Measurements from ENCODE around the gene SCARB2.

The SCARB2 gene

DNA sequence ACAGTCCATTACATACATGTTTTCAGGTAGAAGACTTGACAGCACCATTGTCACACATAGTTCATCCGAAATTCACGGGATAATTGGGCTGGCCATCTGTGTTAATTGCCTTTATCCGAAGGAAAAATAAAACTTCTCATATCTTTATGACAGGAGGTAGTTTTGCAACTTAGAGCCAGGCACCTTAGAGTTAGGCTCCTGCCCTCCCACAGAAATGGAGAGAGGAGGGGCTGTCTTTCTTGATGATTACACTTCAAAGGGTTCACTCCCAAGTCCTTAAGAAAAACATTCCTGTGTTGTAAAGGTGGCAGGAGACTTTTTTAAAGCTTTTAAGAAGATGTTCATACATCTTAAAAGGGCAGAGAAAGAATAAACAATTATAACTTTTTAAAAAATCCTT, 10.5 kb upstream of the SCARB2 start:
- no peak for DNase-seq

DNA sequence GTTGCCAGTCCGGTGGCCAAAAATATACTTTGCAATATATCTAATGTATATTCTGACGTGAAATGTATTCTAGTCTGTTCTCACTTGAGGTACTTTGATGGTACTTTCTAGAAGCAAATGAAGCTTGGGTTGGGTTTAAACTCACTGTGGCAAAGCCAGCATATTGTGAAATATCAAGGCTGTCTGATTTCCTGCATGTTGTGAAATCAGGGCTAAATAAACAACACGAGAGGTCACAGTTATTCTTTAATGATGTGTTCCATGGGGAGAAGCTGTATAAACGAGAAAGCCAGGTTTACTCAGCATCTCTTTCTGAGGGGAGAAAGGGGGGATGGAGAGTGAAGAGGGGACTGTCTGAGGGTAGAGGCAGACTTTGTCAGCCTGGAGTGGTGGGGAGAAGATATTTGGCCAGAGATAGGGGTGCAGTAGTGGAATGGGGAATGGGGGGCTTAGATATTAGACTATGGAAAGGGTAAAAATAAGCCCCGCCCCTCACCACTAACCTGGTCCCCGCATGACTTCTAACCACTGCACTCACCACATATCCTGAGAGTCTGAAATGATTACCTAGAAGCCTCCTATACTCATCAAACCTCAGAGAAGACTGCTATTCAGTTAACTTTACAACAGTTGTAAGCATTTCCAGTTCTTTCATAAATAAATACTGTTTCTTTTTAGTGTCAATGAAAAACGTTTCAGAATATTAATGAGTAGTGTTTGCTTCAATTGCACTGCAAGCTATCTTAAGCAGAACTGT, 5.9 kb upstream of the SCARB2 start:
- peak; percentile 78 for DNase-seq

DNA sequence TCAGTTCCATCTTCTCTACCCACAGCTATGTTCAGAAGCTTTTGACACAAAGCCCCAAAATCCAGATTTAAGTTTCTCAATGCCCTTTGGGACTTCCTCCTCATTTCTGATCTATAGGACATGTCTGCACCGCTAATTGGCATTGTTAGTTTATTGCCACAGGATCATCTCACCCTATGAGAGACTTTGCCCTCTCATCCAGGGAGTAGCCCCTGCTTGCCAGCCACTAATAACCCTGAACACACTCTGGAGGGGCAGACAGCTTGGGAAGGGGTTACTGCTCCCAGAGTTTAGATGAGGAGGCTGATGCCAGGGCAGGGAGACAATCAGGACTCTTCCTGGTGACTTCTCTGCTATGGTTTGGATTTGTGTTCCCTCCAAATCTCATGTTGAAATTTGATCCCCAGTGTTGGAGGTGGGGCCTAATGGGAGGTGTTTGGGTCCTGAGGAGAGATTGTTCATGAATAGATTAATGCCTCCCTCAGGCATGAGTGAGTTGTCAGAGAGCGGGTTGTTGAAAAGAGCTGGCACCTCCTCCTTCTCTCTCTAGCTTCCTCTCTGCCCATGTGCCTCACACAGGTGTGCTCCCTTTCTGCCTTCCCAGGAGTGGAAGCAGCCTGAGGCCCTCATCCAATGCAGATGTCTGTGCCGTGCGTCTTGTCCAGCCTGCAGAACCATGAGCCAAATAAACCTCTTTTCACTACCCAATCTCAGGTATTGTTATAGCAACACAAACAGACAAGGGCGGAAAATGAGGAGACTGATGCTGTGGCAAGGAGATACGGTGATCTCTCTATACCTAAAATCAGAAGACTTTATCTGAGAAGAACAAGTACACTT, 3.6 kb upstream of the SCARB2 start:
- DNase-seq, result no peak

GRCh38 chr4:76216524-76216923, 2.9 kb upstream of the SCARB2 start:
- no peak for DNase-seq

DNA sequence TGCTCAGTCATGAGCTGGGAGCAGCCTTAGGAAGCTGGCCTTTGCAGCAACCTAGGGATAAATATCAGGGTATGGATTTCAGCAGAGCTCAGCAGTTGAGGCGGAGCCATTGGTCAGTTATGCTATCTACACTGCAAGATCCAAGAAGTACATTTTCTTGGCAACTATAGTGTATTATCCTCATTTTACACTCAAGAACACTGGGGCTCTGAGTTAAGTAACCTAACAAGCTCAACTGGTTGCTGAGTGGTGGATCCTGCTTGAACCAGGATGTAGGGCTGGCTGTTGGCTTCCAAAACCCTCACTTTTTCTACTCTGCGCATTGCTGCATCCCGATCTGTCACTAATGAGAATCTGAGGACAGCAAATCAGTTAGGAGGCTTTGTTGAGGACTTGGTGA, 1.5 kb upstream of the SCARB2 start:
- no peak for DNase-seq

DNA sequence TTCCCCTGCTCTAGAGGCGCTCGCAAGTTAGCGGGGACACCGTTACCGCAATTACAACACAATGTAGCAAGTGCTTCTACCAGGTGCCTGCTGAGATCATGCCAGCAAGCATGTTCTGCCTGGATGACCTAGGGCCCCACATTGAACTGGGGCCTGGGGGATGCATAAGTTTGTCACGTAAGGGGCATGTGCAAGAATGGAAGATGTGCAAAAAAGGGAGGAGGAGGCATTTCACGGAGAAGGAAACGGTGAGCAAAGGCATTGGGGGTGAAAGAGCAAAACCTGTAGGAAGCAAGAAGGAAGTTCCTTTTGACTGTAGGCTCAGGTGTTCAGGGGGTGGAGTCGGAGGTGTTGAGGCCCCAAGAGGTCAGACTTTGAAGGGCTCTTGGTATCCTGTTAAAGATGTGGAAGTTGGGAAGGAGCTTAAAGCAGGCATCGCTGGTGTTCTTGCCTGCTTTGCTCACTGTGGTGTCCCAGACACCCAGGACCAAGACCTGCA, 602 bp upstream of the SCARB2 start:
- no peak for DNase-seq

GRCh38 chr4:76212851-76213414, 691 bp downstream of the SCARB2 start:
- peak; percentile 37 for DNase-seq

DNA sequence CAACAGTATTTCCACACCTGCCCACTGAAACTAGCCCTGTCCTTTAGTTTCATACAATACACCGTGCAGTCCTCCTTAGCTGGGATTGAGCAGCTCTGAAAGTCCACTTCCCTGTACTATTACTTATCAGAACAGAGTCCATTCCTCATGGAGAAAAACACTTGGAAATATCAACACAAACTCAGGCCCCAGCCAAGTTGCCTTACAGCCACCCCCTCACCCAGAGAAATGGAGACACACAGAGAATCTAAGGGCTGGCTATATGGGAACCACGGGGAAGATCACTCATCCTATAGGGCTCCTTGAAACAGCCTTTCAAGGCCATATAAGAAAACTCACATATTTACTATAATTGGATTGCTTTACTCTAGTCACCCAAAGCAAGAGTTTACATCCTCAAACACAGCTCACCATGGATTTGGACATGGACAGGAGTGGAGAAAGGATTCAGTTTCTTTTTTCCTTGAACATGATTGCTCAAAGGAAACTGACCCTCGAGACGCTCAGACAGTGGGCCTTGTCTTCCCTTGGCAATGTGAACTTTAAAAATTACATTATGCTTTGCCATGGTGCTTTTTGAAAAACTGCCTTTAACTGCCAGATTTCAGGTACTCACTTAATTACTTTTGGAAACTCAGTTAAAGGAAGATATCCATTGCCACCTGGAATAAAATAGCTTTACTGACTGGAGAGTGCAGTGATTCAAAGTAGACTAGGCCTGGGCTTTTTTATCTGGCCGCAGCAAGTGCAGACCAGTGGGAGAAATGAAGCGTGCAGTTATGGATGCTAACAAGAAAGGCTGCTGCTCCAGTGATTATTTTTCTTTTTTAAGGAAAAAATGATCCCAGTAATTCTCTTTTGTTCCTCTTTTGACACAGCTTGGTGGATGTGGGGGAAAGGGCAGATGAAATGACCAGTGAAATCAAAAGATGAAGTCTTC, 1.6 kb downstream of the SCARB2 start:
- DNase-seq, result peak; percentile 61

GRCh38 chr4:76210452-76210851, 3.2 kb downstream of the SCARB2 start:
- peak; percentile 85 for DNase-seq

DNA sequence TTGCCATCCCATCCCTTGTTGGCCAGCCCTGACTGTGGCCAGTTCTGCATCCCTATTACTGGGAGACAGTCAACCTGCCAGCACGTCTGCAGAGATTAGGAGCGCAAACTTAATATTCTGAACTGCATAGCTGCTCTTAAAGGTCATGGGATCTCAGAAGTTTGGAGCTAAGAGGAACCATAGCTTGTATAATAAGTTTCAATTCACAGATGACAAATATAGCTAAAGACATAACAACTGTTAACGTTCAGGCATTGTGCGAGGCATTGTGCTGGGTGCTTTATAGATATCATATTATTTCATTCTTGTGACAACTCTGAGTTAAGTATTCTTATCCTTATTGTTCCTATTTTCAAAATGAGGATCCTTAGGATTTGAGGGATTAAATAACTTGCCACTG, 3.7 kb downstream of the SCARB2 start:
- peak; percentile 71 for DNase-seq

DNA sequence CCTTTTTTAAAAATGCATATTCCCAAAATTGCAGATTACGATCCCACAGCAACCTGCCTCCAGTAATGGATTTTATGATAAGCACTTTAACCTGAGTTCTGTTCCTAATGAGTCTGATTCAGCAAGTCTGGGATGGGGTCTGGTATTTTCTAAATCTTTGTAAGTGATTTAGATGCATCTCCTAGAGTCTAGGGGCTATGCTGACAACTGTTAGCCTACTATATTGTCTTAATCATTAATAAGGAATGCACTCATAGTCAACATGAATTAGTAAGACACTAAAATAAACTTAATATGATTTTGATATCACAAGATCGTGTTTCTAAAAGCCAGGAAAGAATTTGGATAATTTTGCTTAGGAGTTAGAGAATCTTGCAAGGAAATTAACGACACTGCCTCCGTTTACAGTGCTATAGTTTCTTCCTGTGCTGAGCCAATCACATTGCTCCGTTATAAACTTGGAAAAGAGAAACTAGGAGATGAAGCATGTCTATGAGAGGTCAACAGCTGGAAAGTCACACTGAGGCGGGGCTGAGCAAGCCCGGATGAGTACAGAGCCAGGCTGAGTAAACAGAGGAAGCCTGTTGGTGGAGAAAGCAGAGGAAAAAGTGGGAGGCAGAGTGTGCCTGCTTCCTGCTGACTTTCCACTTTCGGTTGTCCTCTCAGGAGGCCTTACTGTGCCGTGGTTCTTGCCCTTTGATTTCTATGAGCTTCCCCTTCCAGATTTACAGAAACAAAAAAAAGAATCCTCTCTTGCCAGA, 5.4 kb downstream of the SCARB2 start:
- peak; percentile 94 for DNase-seq

- no peak for DNase-seq
Observed at GRCh38 chr4:76207549-76207948, 6.1 kb downstream of the SCARB2 start.

DNA sequence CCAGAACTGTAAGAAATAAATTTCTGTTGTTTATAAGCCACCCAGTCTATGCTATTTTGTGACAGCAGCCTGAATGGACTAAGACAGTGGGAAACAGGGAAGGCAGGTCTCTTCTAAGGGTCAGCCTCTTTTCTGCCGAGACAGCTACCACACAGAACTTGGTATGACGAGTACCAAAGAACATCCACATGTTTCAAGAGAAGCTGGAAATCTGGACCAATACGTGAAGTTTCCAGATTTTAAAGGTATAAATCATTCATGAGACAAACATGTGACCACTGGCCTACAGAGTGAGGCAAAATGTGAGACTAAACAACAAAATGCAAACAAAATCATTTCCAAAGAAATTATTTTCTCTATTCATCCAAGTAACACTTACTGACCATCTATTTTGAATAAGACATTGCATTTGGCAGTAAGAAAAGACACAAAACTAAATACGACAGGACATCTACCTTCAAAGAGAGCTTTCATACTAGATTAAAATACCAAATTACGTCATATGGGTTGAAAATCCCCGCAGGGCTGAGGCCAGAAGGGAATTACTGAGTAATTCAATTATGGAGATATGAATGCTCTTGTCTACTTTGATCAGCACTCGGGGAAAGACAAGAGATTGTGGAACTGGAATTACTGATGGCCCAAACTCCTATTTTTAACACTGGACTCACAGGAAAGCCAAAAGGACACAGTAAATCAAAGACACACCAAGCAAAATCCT, 7.2 kb downstream of the SCARB2 start:
- peak; percentile 32 for DNase-seq

GRCh38 chr4:76205476-76205875, 8.1 kb downstream of the SCARB2 start:
- no peak for DNase-seq

- no peak for DNase-seq
Observed at GRCh38 chr4:76204936-76205335, 8.7 kb downstream of the SCARB2 start.

DNA sequence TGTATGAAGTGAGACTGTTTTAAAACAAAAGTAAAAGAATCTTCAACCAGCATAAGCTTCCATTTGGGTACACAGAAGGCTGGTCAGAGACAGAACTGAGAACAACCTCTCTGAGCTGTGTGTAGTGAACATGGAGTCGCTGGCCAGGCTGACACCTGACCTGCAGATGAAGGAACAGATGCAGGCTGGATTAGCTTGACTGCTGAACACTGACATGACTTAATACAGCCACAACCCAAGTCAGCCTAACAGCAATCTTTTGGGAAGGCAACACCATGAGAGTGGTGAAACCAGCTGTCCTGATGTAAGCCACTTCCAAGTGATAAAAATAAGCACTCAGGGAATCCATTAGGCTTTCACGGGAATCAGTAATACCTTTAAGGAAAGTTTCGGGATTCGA, 10.1 kb downstream of the SCARB2 start:
- DNase-seq, result no peak

DNA sequence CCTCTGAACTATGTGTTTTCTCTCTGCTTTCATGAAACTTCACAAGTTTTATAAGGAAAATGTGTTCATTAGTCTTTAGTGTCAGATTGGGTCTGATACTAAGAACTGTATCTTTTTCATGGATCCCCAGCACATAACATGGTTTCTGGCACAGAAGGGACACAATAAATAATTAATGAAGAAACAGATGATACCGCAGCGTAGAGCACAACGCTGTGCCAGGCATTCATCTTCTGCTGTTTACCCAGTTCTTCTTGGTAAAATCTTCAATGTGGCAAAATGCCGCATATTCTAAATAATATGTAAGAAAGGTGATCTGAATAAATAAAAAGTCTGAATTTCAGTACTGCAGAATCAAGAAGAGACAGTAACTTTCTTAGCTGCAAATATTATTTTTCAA, 12.3 kb downstream of the SCARB2 start:
- no peak for DNase-seq

DNA sequence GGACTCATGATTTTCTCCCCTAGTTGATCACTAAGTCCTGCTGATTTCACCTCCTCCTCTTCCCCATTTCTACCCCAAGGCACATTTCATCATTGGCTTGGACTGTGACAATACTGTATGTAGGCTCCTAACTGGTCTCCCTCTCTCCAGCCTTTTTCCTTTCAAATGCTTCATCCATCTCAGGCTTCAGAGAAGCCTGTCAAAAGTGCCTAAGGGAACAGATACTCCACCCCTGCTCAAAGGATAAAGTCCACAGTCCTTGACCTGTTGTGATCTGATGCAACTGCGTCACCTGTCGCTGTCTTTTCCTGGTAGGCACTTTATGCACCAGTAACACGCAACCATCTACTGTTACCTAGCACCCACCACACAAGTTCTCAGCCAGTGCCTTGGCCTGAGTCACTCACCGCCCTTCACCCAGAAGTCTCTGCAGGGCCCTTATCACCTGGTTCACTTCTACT, 12.8 kb downstream of the SCARB2 start:
- DNase-seq, result peak; percentile 80

DNA sequence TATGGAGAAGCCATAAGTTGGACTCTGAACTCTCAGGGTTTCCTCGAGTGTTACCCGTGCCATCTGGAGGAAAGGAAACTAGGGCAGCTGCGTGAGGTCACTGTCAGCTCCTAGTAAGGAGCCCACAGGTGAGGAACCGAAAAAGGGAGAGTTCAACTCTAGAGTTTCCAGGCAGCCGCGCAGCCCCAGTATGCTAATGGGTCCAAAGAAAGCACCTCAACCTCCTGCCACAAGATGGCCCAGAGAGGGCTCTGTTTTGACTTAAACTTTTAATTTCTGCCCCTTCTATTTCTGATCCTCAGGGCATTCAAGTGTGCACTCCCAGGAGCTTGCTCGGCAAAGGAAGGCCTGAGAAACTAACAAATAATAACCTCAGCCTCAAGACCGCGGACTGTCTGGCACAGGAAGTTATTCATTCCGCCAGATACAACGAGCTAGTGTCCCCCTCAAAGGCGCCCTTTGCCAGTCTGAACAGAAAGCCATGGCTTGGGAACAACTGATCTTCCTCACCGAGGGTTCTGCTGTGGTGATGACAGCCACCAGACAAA, 13.9 kb downstream of the SCARB2 start:
- peak; percentile 57 for DNase-seq

- DNase-seq, result peak; percentile 86
Observed at GRCh38 chr4:76198411-76199237, 15.0 kb downstream of the SCARB2 start.

Measured in suppressor macrophage treated with lipopolysaccharide for 4 hours (primary cell).